Upper lobe of left lung (tissue), 6 donors: ENCODE data around the gene KRTAP5-11. TPM values are rescaled to one million over a fixed set of nuclear protein-coding genes. Genes with fewer than 3 reads are reported as not detected.
A peak's percentile ranks its signal among the peaks of the same experiment; 100 is the strongest.
"Not testable (repeated sequence)": the region's sequence is repeated elsewhere in the genome, so short reads cannot be mapped to it uniquely, and the experiment has no call there.

Source experiments
- ATAC-seq, 2 donors: fragments of 200-7000 bp; cut with Tn5 transposase; one replicate each; pipeline ENCODE4 v1.9.1; 2022; ENCODE audit warnings: mild to moderate bottlenecking in 2 of 2, moderate library complexity in 2 of 2; ENCODE audit not compliant: low FRiP score in 2 of 2
- DNase-seq, 2 donors: peaks; one replicate each; pipeline ENCODE4 v3.0.0-alpha.2; 2019 to 2020
- H3K27ac ChIP-seq, 4 donors: fragments of 200-600 bp; sonication (generic); one replicate each; pipeline ENCODE4 v1.5.1; 2016 to 2019
- H3K27me3 ChIP-seq, 4 donors: fragments of 200-600 bp; sonication (generic); one replicate each; pipeline ENCODE4 v1.5.1; 2017 to 2019
- H3K36me3 ChIP-seq, 4 donors: fragments of 200-600 bp; sonication (generic); one replicate each; pipeline ENCODE4 v1.5.1; 2016 to 2019
- H3K4me1 ChIP-seq, 4 donors: fragments of 200-600 bp; sonication (generic); one replicate each; pipeline ENCODE4 v1.5.1; 2018 to 2019
- H3K4me3 ChIP-seq, 4 donors: fragments of 200-600 bp; sonication (generic); one replicate each; pipeline ENCODE4 v1.5.1; 2017 to 2019; ENCODE audit warnings: mild to moderate bottlenecking in 2 of 4, moderate library complexity in 1 of 4
- H3K9me3 ChIP-seq, 4 donors: fragments of 200-600 bp; sonication (generic); one replicate each; pipeline ENCODE4 v1.5.1; 2018 to 2019
- CTCF ChIP-seq, 6 experiments: fragments of 450-650 bp in 4 of 6; fragments of 200-600 bp in 2 of 6; sonication (generic) in 2 of 6; IDR thresholded peaks; one replicate each; pipeline ENCODE4 v1.5.1; 2016 to 2019; ENCODE audit warnings: antibody characterized with exemption in 6 of 6
- EP300 ChIP-seq, 4 donors: sonication (generic); formaldehyde crosslinking; IDR thresholded peaks; one replicate each; pipeline ENCODE4 v1.5.1; 2017; ENCODE audit warnings: antibody characterized with exemption in 4 of 4, control low read depth in 2 of 4
- POLR2A ChIP-seq, 4 donors: fragments of 450-650 bp; IDR thresholded peaks; one replicate each; pipeline ENCODE4 v1.5.1; 2016 to 2017; ENCODE audit warnings: antibody characterized with exemption in 4 of 4, mild to moderate bottlenecking in 2 of 4
- POLR2AphosphoS5 ChIP-seq, 2 donors: sonication (generic); formaldehyde crosslinking; IDR thresholded peaks; one replicate each; pipeline ENCODE4 v1.5.1; 2017; ENCODE audit warnings: antibody characterized with exemption in 2 of 2
- WGBS, 2 donors: methylation state at CpG; one replicate each; pipeline ENCODE4 v1.1.5; 2017 to 2018; 5-methylcytosine and 5-hydroxymethylcytosine counted together
- total RNA-seq, 6 donors: library from RNA; depleted of rRNA in 4 of 6; stranded (reverse); fragments of >200 nt in 4 of 6; gene quantifications; one replicate each; pipeline versions ENCODE4 v1.1.0 to v1.2.1, GENCODE V29; 2016 to 2021
- donor health status: DM: no; HTN: no; CAD: no; lungs with moderate emphysema.
- donor health status: DM: no; HTN: yes; CAD: no; lungs with severe emphysema.

Gene KRTAP5-11
- total RNA-seq, 6 donors from 2014 or later: not detected

GRCh38 chr11:71539017-71539416, 43.7 kb downstream of the KRTAP5-11 start:
- H3K27me3 ChIP-seq: no peaks in the 10 kb centered on the region
- ATAC-seq: no peak

GRCh38 chr11:71538666-71538990, 44.0 kb downstream of the KRTAP5-11 start:
- H3K4me3 ChIP-seq: no peak overlapping the region
- ATAC-seq (peak in 1 of 2 donors; percentile 11), DNase-seq (no peak)
- H3K4me1 ChIP-seq: no peaks in the 10 kb centered on the region
- no peaks in the 10 kb centered on the region for H3K27me3 ChIP-seq
- TF ChIP-seq POLR2AphosphoS5 (IDR thresholded peaks at IDR 0.05) (no peak), POLR2A (IDR thresholded peaks at IDR 0.05) (no peak), EP300 (IDR thresholded peaks at IDR 0.05) (no peak), CTCF (IDR thresholded peaks at IDR 0.05) (no peak)
- H3K36me3 ChIP-seq: no peaks in the 10 kb centered on the region
- no peak overlapping the region for H3K27ac ChIP-seq
- 88 to 95% methylated on average over 4 of the region's 4 CpGs for WGBS, 2 donors
- H3K9me3 ChIP-seq: no peaks in the 10 kb centered on the region

More at GRCh38 chr11:71539017-71539416, 43.7 kb downstream of the KRTAP5-11 start:
- H3K4me1 ChIP-seq: no peaks in the 10 kb centered on the region
- WGBS, 2 donors: 82 to 86% methylated on average over 11 of the region's 11 CpGs
- no peak for DNase-seq
- H3K9me3 ChIP-seq: no peaks in the 10 kb centered on the region
- no peak overlapping the region for H3K27ac ChIP-seq
- no peaks in the 10 kb centered on the region for H3K36me3 ChIP-seq
- TF ChIP-seq EP300 (IDR thresholded peaks at IDR 0.05): no peak
- no peak for TF ChIP-seq CTCF (IDR thresholded peaks at IDR 0.05)
- no peak for TF ChIP-seq POLR2AphosphoS5 (IDR thresholded peaks at IDR 0.05)
- TF ChIP-seq POLR2A (IDR thresholded peaks at IDR 0.05): no peak
- H3K4me3 ChIP-seq: no peak overlapping the region

- not testable (repeated sequence) for ATAC-seq, H3K27me3 ChIP-seq, H3K4me3 ChIP-seq, H3K4me1 ChIP-seq, H3K27ac ChIP-seq, H3K9me3 ChIP-seq, H3K36me3 ChIP-seq
- 60% methylated on average over 1 of the region's 4 CpGs; no CpG with 5 or more reads in 1 of the 2 donors for WGBS, 2 donors
- DNase-seq: peak in 1 of 2 donors; percentile 50
Observed at GRCh38 chr11:71537977-71538665, 44.6 kb downstream of the KRTAP5-11 start, which contains the start of gene KRTAP5-8. KRTAP5-8 (plus strand) TSS chr11:71538025; CDS start chr11:71538056, 31 bp downstream.

GRCh38 chr11:71537537-71537936, 45.1 kb downstream of the KRTAP5-11 start:
- Histone ChIP-seq H3K36me3 (no peaks in the 10 kb centered on the region), H3K27ac (no peak overlapping the region), H3K27me3 (no peaks in the 10 kb centered on the region), H3K4me3 (no peak overlapping the region), H3K4me1 (no peaks in the 10 kb centered on the region), H3K9me3 (no peaks in the 10 kb centered on the region)
- 88 to 93% methylated on average over 9 of the region's 9 CpGs for WGBS, 2 donors
- DNase-seq (no peak), ATAC-seq (no peak)
- TF ChIP-seq EP300 (IDR thresholded peaks at IDR 0.05): no peak

GRCh38 chr11:71535825-71536224, 46.9 kb downstream of the KRTAP5-11 start:
- DNase-seq (no peak), ATAC-seq (no peak)
- 87 to 93% methylated on average over 9 of the region's 9 CpGs for WGBS, 2 donors

GRCh38 chr11:71534711-71535608, 47.7 kb downstream of the KRTAP5-11 start:
- H3K27me3 ChIP-seq, H3K27ac ChIP-seq, H3K9me3 ChIP-seq, ATAC-seq, H3K4me1 ChIP-seq, H3K36me3 ChIP-seq, H3K4me3 ChIP-seq, DNase-seq: not testable (repeated sequence)
- WGBS, 2 donors: 76 to 83% methylated on average over 17 of the region's 17 CpGs

More at GRCh38 chr11:71535825-71536224, 46.9 kb downstream of the KRTAP5-11 start:
- H3K27me3 ChIP-seq: no peaks in the 10 kb centered on the region
- TF ChIP-seq POLR2AphosphoS5 (IDR thresholded peaks at IDR 0.05) (no peak), CTCF (IDR thresholded peaks at IDR 0.05) (no peak), EP300 (IDR thresholded peaks at IDR 0.05) (no peak), POLR2A (IDR thresholded peaks at IDR 0.05) (no peak)
- H3K36me3 ChIP-seq: no peaks in the 10 kb centered on the region
- no peak overlapping the region for H3K4me3 ChIP-seq
- H3K9me3 ChIP-seq: no peaks in the 10 kb centered on the region
- no peaks in the 10 kb centered on the region for H3K4me1 ChIP-seq
- no peak overlapping the region for H3K27ac ChIP-seq
